GM12865 (cell line): ENCODE data around the gene RPL41.

Experiments used
- DNase-seq: peaks from one replicate; pipeline ENCODE4 v3.0.0; 2010; ENCODE audit warnings: low read depth
- H3K4me3 ChIP-seq: 2 replicates; pipeline ENCODE4 v1.5.1; 2011; ENCODE audit warnings: mild to moderate bottlenecking, low read depth, low read length, control low read depth
- TF ChIP-seq, protein P1 (sequence below): IDR thresholded peaks from 2 replicates; pipeline ENCODE4 v1.5.1; 2011; ENCODE audit warnings: low read length, control low read depth, low read depth, inconsistent platforms; ENCODE audit not compliant: insufficient read depth; ENCODE audit errors: missing control alignments

The RPL41 gene

DNA sequence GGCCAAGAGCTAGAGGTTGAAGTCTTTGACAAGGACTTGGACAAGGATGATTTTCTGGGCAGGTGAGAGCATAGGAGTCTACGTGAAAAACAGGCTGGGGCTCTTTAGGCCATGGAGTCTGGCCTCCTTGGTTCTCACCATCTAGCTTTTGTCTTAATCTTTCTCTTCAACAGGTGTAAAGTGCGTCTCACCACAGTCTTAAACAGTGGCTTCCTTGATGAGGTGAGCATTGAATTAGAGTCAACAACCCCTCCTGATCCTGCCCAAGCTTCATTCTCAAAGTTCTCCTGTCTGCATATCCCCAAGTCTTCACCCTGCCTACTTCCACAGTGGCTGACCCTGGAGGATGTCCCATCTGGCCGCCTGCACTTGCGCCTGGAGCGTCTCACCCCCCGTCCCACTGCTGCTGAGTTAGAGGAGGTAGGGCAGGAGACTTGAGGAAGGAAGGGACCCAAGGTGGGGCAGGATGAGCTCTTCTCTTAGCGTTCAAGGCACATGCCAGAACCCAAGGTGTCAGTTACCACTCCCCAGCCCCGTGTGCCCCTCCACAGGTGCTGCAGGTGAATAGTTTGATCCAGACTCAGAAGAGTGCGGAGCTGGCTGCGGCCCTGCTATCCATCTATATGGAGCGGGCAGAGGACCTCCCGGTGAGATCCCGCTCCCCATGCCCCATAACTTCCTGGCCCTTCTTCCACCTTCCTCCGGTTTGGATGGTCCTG is 21.6 kb downstream of the RPL41 start:
- H3K4me3 ChIP-seq, result no peak overlapping the region
- TF ChIP-seq, protein P1, sequence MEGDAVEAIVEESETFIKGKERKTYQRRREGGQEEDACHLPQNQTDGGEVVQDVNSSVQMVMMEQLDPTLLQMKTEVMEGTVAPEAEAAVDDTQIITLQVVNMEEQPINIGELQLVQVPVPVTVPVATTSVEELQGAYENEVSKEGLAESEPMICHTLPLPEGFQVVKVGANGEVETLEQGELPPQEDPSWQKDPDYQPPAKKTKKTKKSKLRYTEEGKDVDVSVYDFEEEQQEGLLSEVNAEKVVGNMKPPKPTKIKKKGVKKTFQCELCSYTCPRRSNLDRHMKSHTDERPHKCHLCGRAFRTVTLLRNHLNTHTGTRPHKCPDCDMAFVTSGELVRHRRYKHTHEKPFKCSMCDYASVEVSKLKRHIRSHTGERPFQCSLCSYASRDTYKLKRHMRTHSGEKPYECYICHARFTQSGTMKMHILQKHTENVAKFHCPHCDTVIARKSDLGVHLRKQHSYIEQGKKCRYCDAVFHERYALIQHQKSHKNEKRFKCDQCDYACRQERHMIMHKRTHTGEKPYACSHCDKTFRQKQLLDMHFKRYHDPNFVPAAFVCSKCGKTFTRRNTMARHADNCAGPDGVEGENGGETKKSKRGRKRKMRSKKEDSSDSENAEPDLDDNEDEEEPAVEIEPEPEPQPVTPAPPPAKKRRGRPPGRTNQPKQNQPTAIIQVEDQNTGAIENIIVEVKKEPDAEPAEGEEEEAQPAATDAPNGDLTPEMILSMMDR, result no peak

DNA sequence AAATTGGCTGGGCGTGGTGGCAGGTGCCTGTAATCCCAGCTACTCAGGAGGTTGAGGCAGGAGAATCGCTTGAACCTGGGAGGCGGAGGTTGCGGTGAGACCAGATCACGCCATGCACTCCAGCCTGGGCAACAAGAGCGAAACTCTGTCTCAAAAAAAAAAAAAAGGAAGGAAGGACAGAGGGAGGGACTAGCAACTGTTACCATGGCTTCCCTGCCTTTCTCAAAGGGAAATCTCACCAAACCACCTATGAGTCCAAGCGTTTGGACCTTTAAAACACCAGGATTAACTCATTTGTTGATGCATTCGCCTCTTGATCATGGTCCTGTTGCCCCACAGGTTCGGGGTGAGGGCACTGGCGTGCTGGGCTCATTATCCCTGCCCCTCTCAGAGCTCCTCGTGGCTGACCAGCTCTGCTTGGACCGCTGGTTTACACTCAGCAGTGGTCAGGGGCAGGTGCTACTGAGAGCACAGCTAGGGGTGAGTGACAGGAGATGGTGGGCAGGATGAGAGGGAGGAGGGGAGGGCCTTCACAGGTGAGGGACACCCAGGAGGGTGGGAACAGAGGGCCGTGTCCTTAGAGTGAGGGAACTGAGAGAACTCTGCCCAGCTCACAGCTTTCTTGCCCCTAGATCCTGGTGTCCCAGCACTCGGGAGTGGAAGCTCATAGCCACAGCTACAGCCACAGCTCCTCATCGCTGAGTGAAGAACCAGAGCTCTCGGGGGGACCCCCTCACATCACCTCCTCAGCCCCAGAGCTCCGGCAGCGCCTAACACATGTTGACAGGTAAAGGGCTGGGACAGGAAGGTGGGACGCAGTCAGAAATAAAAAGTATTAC is 25.7 kb downstream of the RPL41 start:
- H3K4me3 ChIP-seq, result no peak overlapping the region
- no peak for DNase-seq
- TF ChIP-seq, protein P1, result no peak

More for the DNA sequence above, 21.6 kb downstream of the RPL41 start:
- no peak for DNase-seq

GRCh38 chr12:56143217-56143616 is 26.8 kb downstream of the RPL41 start:
- no peak for DNase-seq
- TF ChIP-seq, protein P1, result no peak
- H3K4me3 ChIP-seq, result no peak overlapping the region

- TF ChIP-seq, protein P1, result no peak
- no peak overlapping the region for H3K4me3 ChIP-seq
- no peak for DNase-seq
These were observed 27.4 kb downstream of the RPL41 start for GRCh38 chr12:56143870-56144269.

DNA sequence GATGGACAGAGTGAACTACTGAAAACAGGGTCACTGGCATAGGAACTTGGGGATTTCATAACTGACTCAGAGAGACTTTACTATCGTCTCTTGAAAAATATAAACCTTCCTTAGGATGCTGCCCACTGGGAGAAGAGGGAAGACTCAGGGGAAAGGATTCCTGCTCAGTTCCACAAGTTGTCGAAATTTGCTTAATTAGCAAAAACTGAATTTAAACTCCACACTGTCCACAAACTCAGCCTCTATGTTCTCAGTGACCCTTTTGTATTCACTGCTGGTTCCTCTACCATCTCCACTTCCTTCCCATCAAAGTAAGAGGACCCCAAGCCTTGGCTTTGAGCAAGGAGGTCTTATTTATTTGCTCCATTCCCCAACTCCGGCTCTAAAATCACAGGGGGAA is 28.8 kb downstream of the RPL41 start:
- no peak overlapping the region for H3K4me3 ChIP-seq
- DNase-seq, result no peak
- TF ChIP-seq, protein P1, result no peak

GRCh38 chr12:56146492-56147460 is 30.3 kb downstream of the RPL41 start:
- TF ChIP-seq, protein P1, result no peak
- no peak overlapping the region for H3K4me3 ChIP-seq
- DNase-seq, result no peak
